ENCODE measurements around the gene ARHGEF10L. TPM values are rescaled to one million over a fixed set of nuclear protein-coding genes. Genes with fewer than 3 reads are reported as not detected.

Gene ARHGEF10L
- total and polyA plus RNA-seq, 4 experiments from 2014 or later: 0.47 to 0.78 TPM; not detected in 2

GRCh38 chr1:17561561-17561985 lies 22.1 kb downstream of the ARHGEF10L start:
- Histone ChIP-seq H3K9me3 (ENCODE audit: control insufficient read depth in 1 of 2, low read length in 2 of 2) (no peaks in the 10 kb centered on the region), H3K4me1 (ENCODE audit: insufficient read depth, low read length) (no peaks in the 10 kb centered on the region), H3K27me3 (ENCODE audit: insufficient read depth, low read length) (no peaks in the 10 kb centered on the region), H3K27ac (ENCODE audit: low read depth, low read length) (no peak overlapping the region), H3K4me3 (ENCODE audit: low read length in 2 of 2) (no peak overlapping the region), H3K36me3 (ENCODE audit: insufficient read depth, low read length) (no peaks in the 10 kb centered on the region)
- Mint-ChIP-seq H3K36me3 (no peaks in the 10 kb centered on the region), H3K9me3 (no peaks in the 10 kb centered on the region), H3K4me1 (no peaks in the 10 kb centered on the region), H3K27ac (no peak overlapping the region), H3K27me3 (peaks cover 1 to 5% of the 10 kb centered on the region in 2 donors), H3K4me3 (no peak overlapping the region)
- intact Hi-C loops (cut with micrococcal nuclease): no loop called here
- DNase-seq: no peak
- ChIA-PET CTCF (ENCODE audit: partially characterized antibody) (no interaction called here), POLR2A (ENCODE audit: partially characterized antibody) (no interaction called here)

- ChIA-PET CTCF (ENCODE audit: partially characterized antibody) (no interaction called here), POLR2A (ENCODE audit: partially characterized antibody) (no interaction called here)
- no peaks in the 10 kb centered on the region for H3K4me1 ChIP-seq (ENCODE audit: insufficient read depth, low read length)
- no peaks in the 10 kb centered on the region for H3K4me1 Mint-ChIP-seq
- H3K9me3 Mint-ChIP-seq: no peaks in the 10 kb centered on the region
- intact Hi-C loops (cut with micrococcal nuclease): no loop called here
- no peaks in the 10 kb centered on the region for H3K27me3 ChIP-seq (ENCODE audit: insufficient read depth, low read length)
- no peak overlapping the region for H3K4me3 Mint-ChIP-seq
- H3K4me3 ChIP-seq (ENCODE audit: low read length in 2 of 2): no peak overlapping the region
- no peaks in the 10 kb centered on the region for H3K36me3 ChIP-seq (ENCODE audit: insufficient read depth, low read length)
- no peaks in the 10 kb centered on the region for H3K9me3 ChIP-seq (ENCODE audit: control insufficient read depth in 1 of 2, low read length in 2 of 2)
- DNase-seq: no peak
- H3K27ac ChIP-seq (ENCODE audit: low read depth, low read length): no peak overlapping the region
- no peaks in the 10 kb centered on the region for H3K36me3 Mint-ChIP-seq
- peaks cover 1 to 5% of the 10 kb centered on the region in 2 donors for H3K27me3 Mint-ChIP-seq
- H3K27ac Mint-ChIP-seq: no peak overlapping the region
Observed at GRCh38 chr1:17562375-17562774, 22.9 kb downstream of the ARHGEF10L start.

GRCh38 chr1:17563494-17564281 lies 24.2 kb downstream of the ARHGEF10L start:
- ChIA-PET POLR2A (ENCODE audit: partially characterized antibody) (no interaction called here), CTCF (ENCODE audit: partially characterized antibody) (no interaction called here)
- peaks cover 1 to 5% of the 10 kb centered on the region in 2 donors for H3K27me3 Mint-ChIP-seq
- H3K4me1 Mint-ChIP-seq: no peaks in the 10 kb centered on the region
- no peaks in the 10 kb centered on the region for H3K9me3 Mint-ChIP-seq
- Histone ChIP-seq H3K27ac (ENCODE audit: low read depth, low read length) (no peak overlapping the region), H3K4me1 (ENCODE audit: insufficient read depth, low read length) (no peaks in the 10 kb centered on the region), H3K4me3 (ENCODE audit: low read length in 2 of 2) (no peak overlapping the region), H3K36me3 (ENCODE audit: insufficient read depth, low read length) (no peaks in the 10 kb centered on the region), H3K27me3 (ENCODE audit: insufficient read depth, low read length) (no peaks in the 10 kb centered on the region), H3K9me3 (ENCODE audit: control insufficient read depth in 1 of 2, low read length in 2 of 2) (no peaks in the 10 kb centered on the region)
- H3K27ac Mint-ChIP-seq: no peak overlapping the region
- no peaks in the 10 kb centered on the region for H3K36me3 Mint-ChIP-seq
- intact Hi-C loops (cut with micrococcal nuclease): no loop called here
- DNase-seq: no peak
- H3K4me3 Mint-ChIP-seq: no peak overlapping the region

GRCh38 chr1:17564458-17565393 lies 25.2 kb downstream of the ARHGEF10L start:
- no peak for DNase-seq
- ChIA-PET POLR2A (ENCODE audit: partially characterized antibody) (no interaction called here), CTCF (ENCODE audit: partially characterized antibody) (no interaction called here)
- H3K36me3 ChIP-seq (ENCODE audit: insufficient read depth, low read length): no peaks in the 10 kb centered on the region
- no peaks in the 10 kb centered on the region for H3K4me1 ChIP-seq (ENCODE audit: insufficient read depth, low read length)
- no peaks in the 10 kb centered on the region for H3K27me3 ChIP-seq (ENCODE audit: insufficient read depth, low read length)
- H3K9me3 ChIP-seq (ENCODE audit: control insufficient read depth in 1 of 2, low read length in 2 of 2): no peaks in the 10 kb centered on the region
- no peaks in the 10 kb centered on the region for H3K36me3 Mint-ChIP-seq
- no peak overlapping the region for H3K27ac ChIP-seq (ENCODE audit: low read depth, low read length)
- no peak overlapping the region for H3K4me3 Mint-ChIP-seq
- H3K9me3 Mint-ChIP-seq: no peaks in the 10 kb centered on the region
- intact Hi-C loops (cut with micrococcal nuclease): no loop called here
- no peak overlapping the region for H3K27ac Mint-ChIP-seq
- no peak overlapping the region for H3K4me3 ChIP-seq (ENCODE audit: low read length in 2 of 2)
- no peaks in the 10 kb centered on the region for H3K4me1 Mint-ChIP-seq
- H3K27me3 Mint-ChIP-seq: peaks cover 3 to 4% of the 10 kb centered on the region in 2 donors

- Histone ChIP-seq H3K4me3 (ENCODE audit: low read length in 2 of 2) (no peak overlapping the region), H3K4me1 (ENCODE audit: insufficient read depth, low read length) (no peaks in the 10 kb centered on the region), H3K27me3 (ENCODE audit: insufficient read depth, low read length) (no peaks in the 10 kb centered on the region), H3K27ac (ENCODE audit: low read depth, low read length) (no peak overlapping the region), H3K9me3 (ENCODE audit: control insufficient read depth in 1 of 2, low read length in 2 of 2) (no peaks in the 10 kb centered on the region), H3K36me3 (ENCODE audit: insufficient read depth, low read length) (no peaks in the 10 kb centered on the region)
- Mint-ChIP-seq H3K27me3 (peaks cover 3 to 7% of the 10 kb centered on the region in 2 donors), H3K4me1 (no peaks in the 10 kb centered on the region), H3K27ac (no peak overlapping the region), H3K9me3 (no peaks in the 10 kb centered on the region), H3K36me3 (no peaks in the 10 kb centered on the region), H3K4me3 (no peak overlapping the region)
- intact Hi-C loops (cut with micrococcal nuclease): no loop called here
- DNase-seq: no peak
- ChIA-PET CTCF (ENCODE audit: partially characterized antibody) (no interaction called here), POLR2A (ENCODE audit: partially characterized antibody) (no interaction called here)
Observed at GRCh38 chr1:17565461-17566252, 26.2 kb downstream of the ARHGEF10L start.

- no peaks in the 10 kb centered on the region for H3K4me1 Mint-ChIP-seq
- ChIA-PET CTCF (ENCODE audit: partially characterized antibody) (no interaction called here), POLR2A (ENCODE audit: partially characterized antibody) (no interaction called here)
- no peak for DNase-seq
- no peak overlapping the region for H3K27ac Mint-ChIP-seq
- H3K4me3 Mint-ChIP-seq: no peak overlapping the region
- intact Hi-C loops (cut with micrococcal nuclease): no loop called here
- Histone ChIP-seq H3K4me3 (ENCODE audit: low read length in 2 of 2) (no peak overlapping the region), H3K27me3 (ENCODE audit: insufficient read depth, low read length) (no peaks in the 10 kb centered on the region), H3K9me3 (ENCODE audit: control insufficient read depth in 1 of 2, low read length in 2 of 2) (no peaks in the 10 kb centered on the region), H3K27ac (ENCODE audit: low read depth, low read length) (no peak overlapping the region), H3K4me1 (ENCODE audit: insufficient read depth, low read length) (no peaks in the 10 kb centered on the region), H3K36me3 (ENCODE audit: insufficient read depth, low read length) (no peaks in the 10 kb centered on the region)
- peaks cover 3 to 10% of the 10 kb centered on the region in 2 donors for H3K27me3 Mint-ChIP-seq
- H3K36me3 Mint-ChIP-seq: no peaks in the 10 kb centered on the region
- no peaks in the 10 kb centered on the region for H3K9me3 Mint-ChIP-seq
Observed at GRCh38 chr1:17566417-17566816, 26.9 kb downstream of the ARHGEF10L start.

GRCh38 chr1:17566892-17567291 lies 27.4 kb downstream of the ARHGEF10L start:
- Mint-ChIP-seq H3K4me3 (no peak overlapping the region), H3K9me3 (no peaks in the 10 kb centered on the region), H3K4me1 (no peaks in the 10 kb centered on the region), H3K27ac (no peak overlapping the region), H3K27me3 (peaks cover 3 to 10% of the 10 kb centered on the region in 2 donors), H3K36me3 (no peaks in the 10 kb centered on the region)
- no peaks in the 10 kb centered on the region for H3K9me3 ChIP-seq (ENCODE audit: control insufficient read depth in 1 of 2, low read length in 2 of 2)
- H3K27ac ChIP-seq (ENCODE audit: low read depth, low read length): no peak overlapping the region
- ChIA-PET POLR2A (ENCODE audit: partially characterized antibody) (no interaction called here), CTCF (ENCODE audit: partially characterized antibody) (no interaction called here)
- no peaks in the 10 kb centered on the region for H3K27me3 ChIP-seq (ENCODE audit: insufficient read depth, low read length)
- intact Hi-C loops (cut with micrococcal nuclease): no loop called here
- no peaks in the 10 kb centered on the region for H3K36me3 ChIP-seq (ENCODE audit: insufficient read depth, low read length)
- no peak overlapping the region for H3K4me3 ChIP-seq (ENCODE audit: low read length in 2 of 2)
- H3K4me1 ChIP-seq (ENCODE audit: insufficient read depth, low read length): no peaks in the 10 kb centered on the region
- DNase-seq: no peak

Measured in CD4-positive, alpha-beta memory T cell (primary cell).